Sciatic nerve (tissue), 2 donors: Measurements from ENCODE around the gene LDLRAD4. TPM values are rescaled to one million over a fixed set of nuclear protein-coding genes. Genes with fewer than 3 reads are reported as not detected.
A peak's percentile ranks its signal among the peaks of the same experiment; 100 is the strongest.

Source experiments
- ATAC-seq: fragments of 200-7000 bp; cut with Tn5 transposase; one replicate; pipeline ENCODE4 v1.9.1; 2020; ENCODE audit warnings: mild to moderate bottlenecking, moderate library complexity
- DNase-seq: peaks from one replicate; pipeline ENCODE4 v3.0.0-alpha.2; 2020; ENCODE audit warnings: low spot score
- intact Hi-C: fragments of 100-400 bp; cut with DNase I; formaldehyde crosslinking; loops from one replicate; pipeline ENCODE4 v1.14.2; 2022
- total RNA-seq: library from RNA; stranded (reverse); fragmentation: NEBNext Ultra II Directional; extraction: Animal tissue kit (Norgen Biotek cat#: 25700); gene quantifications from one replicate; pipeline ENCODE4 v1.2.1, GENCODE V29; 2021
- donor health status: DM: no; HTN: no; CAD: no.
- donor health status: DM: no; HTN: no; CAD: no.

LDLRAD4 gene
- total RNA-seq, 1 donor from 2014 or later = 27.1 TPM

DNA sequence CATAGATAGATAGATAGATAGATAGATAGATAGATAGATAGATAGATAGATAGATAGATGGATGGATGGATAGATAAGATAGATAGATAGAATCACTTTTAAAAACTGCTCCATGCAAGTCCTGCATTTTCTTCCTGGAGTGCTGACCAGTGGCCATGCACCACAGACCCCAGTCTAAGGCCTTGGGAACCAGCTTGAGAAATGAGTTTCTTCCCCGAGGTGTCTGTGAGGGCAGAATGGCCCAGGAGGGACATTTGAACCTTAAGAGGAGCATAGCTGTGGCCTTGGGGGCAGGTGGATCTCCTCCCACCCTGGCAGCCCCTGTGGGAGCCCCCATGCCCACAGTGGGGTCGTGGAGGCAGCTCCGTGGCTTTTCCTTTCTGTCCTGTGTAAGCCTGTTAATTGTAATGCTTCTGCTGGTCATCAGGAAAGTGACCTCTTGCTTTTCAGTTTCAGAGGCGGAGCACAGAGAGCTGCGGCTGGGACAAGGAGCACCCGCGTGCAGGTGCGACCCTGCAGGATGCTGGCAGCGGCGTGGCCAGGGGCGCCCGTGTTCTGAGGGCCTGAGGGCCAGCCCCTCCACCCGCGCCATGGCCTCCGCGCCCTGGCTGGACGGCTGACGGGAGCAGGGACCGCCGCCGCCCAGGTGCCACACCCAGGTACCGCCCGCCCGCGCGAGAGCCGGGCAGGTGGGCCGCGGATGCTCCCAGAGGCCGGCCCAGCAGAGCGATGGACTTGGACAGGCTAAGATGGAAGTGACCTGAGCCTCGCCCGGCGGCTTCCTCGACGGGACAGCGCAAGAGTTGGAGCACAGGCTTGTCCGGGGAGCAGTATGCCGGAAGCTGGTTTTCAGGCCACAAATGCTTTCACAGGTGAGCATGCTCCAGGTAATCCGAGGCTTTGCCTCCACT, 168.6 kb downstream of the LDLRAD4 start:
- no peak for DNase-seq
- no peak for ATAC-seq
- intact Hi-C loops = no loop called here

DNA sequence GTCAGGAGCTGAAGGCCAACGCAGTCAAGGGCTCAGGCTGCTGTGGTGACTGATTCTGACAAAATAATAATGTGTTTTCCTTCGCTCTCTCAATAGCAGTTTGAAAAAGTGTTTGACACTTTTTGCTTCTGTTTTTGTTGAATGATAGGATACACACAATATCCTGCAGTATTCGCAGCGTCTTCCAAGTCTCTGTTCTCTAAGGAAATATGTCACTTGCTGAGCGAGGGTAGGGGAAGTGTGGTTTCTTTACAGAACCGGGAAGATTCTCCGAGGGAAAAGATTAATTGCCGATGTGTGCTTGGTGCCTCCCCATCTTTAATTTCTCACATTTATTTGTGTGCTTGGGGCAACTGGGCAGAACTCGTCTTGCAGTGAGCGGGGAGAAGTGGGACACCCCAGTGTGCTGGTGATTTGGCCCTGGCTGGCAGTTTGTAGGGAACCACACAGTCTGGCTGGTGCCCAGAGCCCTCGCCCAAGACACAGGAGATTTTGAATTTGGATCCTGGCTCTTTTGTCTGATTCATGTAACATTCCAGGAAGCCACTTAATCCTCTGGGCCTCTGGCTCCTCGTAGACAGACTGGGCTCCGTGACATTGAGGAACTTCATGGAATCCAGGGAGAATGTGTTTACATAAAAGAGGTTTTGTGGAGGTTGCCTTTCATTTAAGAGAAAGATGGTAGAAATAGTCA, 169.4 kb downstream of the LDLRAD4 start:
- DNase-seq (no peak), ATAC-seq (no peak)
- intact Hi-C loops = no loop called here

DNA sequence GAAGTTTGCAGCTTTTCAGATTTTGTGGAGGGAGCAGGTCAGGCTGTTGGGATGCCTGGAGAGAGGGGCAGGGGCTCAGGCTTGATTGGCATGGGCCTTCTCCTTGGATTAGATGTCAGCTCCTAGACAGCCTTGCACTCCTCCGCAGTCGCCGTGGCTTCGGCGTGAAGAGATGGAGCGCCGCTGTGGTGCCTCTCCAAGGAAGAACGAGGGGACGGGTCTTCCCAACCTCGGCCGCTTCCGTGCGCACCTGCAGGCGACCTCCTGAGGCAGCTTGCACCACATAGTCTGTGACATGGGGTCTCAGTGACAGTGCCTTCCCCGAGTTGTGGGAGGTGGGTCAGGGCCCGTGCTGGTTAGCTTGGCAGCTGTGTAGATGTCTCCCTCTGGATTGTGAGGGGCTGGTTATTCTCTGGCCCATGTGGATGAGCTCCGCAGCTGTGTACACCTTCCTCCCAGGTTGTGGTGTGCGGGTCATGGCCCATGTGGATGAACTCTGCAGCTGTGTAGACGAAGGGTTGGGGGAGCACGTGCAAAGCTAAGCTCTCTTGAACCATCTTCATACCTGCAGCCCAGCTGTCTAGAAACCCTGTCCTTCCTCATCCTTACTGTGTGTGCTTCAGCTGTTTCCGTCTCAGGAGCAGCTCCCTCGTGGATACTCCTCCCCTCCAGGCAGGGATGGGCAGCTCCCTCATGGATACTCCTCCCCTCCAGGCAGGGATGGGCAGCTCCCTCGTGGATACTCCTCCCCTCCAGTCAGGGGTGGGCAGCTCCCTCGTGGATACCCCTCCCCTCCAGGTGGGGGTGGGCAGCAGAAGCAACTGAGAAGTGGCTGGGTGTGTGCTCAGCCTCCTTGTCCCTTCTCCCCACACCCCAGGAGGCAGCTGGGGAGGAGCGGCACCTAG, 170.3 kb downstream of the LDLRAD4 start:
- peak; percentile 18 for ATAC-seq
- no peak for DNase-seq
- intact Hi-C loops = no loop called here

DNA sequence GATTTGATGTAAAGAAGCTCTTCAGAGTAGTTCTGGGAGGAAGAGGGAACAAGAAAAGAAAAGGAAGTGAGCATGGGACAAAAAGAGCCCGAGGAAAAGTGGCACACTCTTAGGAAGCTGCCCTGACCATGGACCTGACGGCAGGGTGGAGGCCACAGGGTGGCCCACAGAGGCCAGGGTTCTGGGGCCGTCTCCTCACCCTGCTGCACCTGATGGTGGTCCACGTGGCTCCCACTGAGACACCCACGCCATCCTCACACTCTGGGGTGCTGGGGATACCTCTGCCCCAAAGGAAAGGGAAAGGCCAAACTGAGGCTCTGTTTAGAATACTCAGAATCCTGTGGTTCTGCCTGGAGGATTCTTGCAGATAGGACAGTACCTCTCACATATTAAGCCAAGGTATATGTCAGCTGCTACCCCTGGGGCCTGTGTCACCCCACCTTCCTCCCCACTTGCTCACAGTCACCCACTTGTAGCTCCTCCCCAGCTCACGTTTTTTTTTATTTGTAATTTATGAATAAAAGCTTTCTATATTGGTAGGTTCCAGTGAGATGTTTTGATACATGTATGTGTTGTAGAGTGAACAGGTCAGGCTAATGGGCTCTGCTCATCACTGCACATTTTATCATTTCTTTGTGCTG, 171.1 kb downstream of the LDLRAD4 start:
- peak; percentile 21 for ATAC-seq
- intact Hi-C loops = no loop called here
- no peak for DNase-seq

DNA sequence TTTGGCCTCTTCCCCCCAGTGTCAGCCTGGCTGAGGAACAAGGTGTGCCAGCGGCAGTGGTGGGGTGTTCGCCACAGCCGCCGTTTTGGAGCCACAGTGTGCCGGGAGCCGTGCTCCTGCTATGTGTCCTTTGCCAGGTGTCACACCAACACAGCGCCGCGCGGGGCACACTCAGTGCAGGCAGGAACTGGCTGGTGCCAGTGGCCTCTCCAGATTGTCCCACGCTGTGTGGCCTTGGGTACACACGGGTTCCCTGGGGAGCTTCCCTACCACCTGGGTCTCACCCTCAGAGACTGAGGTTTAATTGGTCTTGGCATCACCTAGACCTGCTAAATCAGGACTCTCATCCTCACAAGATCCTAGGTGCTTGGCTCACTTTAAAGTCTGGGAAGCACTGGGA, 171.6 kb downstream of the LDLRAD4 start:
- no peak for ATAC-seq
- intact Hi-C loops = no loop called here
- DNase-seq = no peak

DNA sequence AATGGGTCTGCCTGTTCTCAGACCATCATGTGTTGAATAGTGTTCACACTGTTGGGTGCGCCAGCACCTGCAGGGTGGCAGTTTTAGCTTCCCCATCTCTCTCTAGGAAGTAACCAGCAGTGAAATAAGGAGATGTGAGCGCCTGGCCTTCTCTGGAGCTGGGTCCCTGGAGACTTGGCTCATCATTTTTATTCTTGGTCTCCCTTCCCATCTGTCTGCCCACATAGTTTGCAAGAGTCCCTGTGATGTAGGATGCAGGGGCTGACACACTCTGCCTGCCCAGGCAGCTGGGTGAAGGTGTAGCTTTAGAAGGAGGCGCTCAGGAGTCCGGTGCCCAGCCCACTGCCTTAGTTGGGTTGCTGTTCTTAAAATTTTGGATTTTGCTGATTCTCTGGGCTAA, 172.2 kb downstream of the LDLRAD4 start:
- DNase-seq (no peak), ATAC-seq (no peak)
- intact Hi-C loops = no loop called here

DNA sequence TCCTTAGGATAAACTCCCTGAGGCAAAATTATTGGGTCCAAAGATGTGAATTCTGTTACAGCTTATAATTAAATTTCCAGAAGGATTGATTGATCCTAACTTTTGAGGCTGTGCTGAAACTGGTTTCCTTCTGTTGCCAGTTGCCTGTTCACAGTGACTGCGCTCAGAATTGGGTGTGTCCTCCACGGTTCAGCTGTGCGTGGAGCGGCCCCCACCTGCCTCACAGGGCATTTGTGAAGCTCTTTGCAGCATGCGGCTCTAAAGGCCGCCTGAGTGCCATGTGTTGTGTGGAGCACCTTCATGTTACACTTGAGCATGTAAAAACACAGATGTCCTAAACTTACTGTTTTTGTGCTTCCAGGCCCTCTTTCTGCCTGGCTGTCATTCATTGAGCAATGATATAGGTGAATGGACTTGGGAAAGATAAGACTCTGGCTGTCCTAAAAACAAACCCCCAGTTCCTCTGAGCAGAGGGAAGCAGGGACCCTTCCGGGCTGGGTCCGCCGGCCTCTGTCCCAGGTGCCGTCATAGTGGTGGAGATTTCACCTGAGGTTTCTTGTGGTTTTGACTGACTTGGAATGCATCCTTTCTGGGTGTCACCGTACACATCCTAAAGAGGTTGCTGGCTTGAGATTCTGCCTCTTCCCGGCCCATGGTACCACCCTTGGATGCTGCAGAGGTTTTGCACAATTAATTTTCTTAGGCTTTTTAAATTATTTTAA, 173.6 kb downstream of the LDLRAD4 start:
- intact Hi-C loops = no loop called here
- ATAC-seq = no peak
- DNase-seq = no peak

DNA sequence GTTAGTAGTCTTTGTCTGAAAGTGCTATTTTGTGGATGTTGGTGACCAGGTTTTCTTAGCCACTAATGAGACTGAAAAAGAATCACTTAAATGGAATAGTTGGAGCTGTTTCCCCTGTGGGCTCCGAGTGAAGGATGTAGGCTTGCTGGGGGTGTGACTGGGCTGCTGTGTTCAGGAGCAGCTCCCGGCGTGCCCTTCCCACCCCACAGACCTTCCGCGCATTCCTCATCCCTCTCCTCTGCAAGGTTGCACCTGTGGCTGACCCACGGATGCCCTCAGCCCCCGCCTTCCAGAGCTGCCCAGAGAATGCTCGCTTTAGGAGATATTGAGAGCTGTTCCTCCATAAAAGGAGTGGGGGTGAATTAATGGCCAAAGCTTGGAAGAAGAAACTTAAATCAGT, 174.3 kb downstream of the LDLRAD4 start:
- intact Hi-C loops = no loop called here
- DNase-seq = no peak
- ATAC-seq = no peak

DNA sequence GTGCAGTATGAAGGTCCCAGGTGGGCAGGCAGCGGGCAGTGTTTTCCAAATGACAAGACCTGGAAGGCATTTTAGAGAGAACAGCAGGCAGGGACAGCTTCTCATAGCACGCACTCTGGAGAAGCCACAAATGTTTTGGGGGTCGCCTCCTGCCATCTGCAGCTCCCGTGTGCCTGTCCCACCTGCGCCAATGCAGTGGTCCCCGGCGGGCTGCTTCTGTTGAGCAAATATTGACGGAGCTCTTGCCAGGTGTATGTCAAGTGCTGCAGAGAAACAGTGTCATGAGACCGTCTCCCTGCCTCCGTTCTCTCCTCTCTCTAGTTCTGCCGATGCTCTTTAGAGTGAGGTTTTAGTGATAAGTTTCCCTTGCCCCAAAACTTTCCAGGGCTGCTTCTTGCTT, 174.8 kb downstream of the LDLRAD4 start:
- DNase-seq (no peak), ATAC-seq (no peak)
- intact Hi-C loops = no loop called here

DNA sequence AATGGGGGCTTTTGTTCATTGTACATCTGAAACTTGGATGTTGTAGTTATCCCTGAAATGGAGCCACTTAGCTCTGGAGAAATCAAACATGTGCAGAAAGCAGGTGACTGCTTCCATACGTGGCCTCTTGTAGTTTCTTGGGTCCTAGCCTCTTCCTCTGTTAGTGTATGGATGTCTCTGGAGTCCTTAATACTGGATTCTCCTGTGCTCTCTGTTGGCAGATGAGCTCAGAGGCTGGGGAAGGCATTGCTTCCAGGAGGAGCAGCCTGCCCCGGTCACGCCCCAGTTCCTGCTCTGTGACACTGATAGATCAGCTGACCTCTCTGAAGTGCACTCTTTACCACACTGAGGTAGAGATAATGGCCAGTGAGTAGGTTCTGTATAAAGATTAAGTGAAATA, 176.2 kb downstream of the LDLRAD4 start:
- intact Hi-C loops = no loop called here
- ATAC-seq = no peak

DNA sequence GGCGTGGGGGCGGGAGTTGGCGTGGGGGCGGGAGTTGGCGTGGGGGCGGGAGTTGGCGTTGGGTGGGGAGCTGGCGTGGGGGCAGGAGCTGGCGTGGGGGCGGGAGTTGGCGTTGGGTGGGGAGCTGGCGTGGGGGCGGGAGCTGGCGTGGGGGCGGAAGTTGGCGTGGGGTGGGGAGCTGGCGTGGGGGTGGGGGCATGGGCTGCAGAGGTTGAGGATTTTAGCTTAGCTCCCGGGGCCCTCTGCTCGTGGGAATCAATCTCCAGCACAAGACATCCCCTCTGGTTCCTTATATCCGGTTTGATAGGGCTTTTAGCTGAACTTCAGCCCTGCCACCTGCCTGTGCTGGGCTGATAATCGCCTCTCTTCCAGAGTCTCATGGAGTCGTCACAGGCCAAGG, 177.0 kb downstream of the LDLRAD4 start:
- ATAC-seq = no peak
- intact Hi-C loops = no loop called here
- no peak for DNase-seq

More for the DNA sequence above, 176.2 kb downstream of the LDLRAD4 start:
- no peak for DNase-seq

DNA sequence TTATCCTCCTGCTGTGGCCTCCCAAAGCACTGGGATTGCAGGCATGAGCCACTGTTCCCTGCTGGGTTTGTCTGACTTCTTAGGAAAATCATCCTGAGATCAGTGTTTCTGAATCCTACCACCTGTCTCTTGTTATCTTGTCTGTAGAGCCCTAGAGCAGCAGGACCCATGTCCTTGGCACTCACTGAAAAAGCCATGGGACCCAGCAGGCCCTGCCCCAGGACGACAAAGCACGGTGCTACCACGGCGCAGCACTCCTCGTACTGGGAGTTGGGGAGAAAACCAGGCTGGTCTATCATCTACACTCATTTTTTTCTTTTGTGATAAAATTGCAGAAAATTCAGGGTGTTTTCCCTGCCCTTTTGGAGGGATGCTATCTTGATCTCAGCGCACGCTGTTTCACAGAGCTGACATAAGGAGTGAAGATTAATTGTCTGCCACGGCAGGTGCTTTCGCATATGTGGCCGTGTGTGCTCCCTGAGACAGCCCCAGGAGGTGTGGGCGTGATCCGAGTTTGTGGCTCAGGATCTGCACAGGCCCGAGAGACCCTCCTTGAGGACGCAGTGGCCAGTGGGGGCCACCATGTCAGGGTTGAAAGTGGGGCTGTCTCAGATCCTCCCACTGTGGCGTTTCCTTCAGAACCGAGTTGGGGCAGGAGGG, 179.1 kb downstream of the LDLRAD4 start:
- intact Hi-C loops = no loop called here
- no peak for DNase-seq
- ATAC-seq = no peak

DNA sequence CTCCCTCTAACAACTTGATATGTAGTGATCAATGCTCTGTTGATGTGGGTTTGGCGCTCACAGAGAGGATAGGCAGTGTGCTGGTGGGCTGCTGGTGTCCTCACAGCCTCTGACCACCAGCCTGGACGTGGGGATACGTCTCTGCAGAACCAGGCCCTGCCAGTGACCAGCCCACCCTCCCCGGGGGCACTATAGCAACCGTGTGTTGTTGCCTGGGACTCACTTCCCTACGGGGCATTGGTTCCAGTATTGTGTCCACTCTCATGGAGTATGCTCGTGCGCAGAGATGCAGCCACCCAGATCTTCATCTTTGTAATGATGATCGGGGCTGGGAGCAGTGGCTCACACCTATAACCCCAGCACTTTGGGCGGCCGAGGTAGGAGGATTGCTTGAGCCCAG, 180.1 kb downstream of the LDLRAD4 start:
- no peak for ATAC-seq

DNA sequence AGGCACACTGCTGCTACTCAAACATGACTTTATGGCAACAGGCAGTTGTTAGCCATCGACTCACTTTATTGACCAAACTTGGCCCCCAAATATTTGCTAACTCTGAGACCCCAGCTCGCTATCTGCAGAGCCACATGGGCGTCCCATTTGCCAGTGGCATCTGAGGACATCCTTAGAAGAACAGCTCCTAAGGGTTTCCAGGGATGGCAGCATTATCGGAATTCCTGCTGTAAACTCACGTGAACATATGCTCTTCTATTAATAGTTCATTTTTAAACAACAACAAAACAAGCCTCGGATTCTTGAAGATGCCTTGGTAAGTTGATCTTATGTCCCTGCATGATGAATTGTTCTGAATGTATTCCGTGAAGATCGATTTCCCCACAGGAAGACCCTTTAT, 181.0 kb downstream of the LDLRAD4 start:
- DNase-seq = no peak
- intact Hi-C loops = no loop called here
- no peak for ATAC-seq

More for the DNA sequence above, 180.1 kb downstream of the LDLRAD4 start:
- no peak for DNase-seq
- intact Hi-C loops = no loop called here

DNA sequence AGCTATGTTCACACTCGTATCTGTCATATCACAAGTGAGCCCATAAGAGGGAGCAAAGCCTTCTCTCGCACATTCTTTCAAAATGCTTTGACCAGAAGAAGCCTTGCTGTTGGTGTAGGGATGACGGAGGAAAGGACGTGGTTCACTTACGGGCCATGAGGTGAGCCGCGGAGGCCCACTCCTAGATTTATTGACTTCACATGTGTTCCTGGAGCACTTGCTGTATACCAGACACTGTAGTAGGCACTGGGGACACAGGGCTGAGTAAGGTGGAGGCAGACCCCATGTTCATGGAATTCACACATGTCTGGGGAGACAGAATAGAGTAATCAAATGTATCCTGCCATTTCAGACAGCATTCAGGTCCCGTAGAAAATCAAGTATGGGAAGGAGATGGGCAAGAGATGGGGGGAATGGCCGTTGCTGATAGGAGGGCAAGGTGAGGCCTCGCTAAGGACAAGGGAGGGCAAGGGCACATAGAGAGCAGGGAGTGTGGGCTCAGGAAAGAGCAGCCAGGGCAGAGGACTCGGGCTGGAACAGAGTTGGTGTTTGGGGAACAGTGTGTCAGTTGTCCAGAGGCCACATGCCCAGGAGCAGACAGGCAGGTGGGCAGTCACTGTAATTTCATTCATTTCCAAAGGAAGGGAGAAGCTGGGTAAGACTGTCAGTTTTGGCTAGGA, 182.2 kb downstream of the LDLRAD4 start:
- intact Hi-C loops = no loop called here
- DNase-seq (no peak), ATAC-seq (no peak)

DNA sequence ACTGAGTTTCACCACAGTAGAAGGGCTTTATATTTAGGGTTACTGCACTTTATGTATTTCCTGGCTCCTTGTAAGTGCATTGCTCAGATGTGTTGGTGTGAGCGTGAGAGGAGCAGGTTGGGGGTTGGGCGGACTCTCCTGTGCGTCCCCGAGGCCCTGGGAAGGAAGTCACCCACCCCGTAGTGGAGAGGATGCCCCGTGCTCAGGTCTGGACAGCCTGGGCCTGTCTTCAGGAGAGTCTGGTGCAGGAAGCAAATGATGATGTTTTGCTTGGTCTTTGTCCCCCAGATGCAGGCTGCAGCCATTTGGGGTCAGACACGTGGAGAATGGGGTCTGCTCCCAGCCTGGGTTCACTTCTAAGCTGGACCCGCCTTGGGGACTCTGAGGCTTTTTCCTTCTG, 182.8 kb downstream of the LDLRAD4 start:
- no peak for DNase-seq
- no peak for ATAC-seq
- intact Hi-C loops = no loop called here

DNA sequence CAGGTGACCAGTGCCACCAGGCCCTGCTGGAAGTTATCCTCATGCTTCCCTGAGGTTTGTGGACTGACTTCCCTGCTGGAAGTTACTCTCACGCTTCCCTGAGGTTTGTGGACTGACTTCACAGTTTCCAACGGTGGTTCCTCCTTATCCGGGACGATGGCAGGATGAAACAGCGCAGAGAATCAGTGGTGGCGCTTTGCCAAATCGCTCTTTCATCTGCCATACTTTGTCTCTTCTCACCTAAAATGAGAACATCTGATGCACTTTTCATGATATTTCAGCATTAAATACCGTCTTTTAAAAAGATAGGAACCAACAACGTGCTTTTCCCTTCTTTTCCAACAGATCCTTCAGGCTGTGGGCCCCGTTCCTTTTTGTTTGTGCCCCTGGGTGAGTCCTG, 183.3 kb downstream of the LDLRAD4 start:
- ATAC-seq (no peak), DNase-seq (no peak)
- intact Hi-C loops = no loop called here
